Measurements from ENCODE around the gene MRPL39.

- TF ChIP-seq CTCF (IDR thresholded peaks at IDR 0.05) (no peak), POLR2A (IDR thresholded peaks at IDR 0.05) (no peak)
Observed at GRCh38 chr21:25615880-25616279, 8.6 kb upstream of the MRPL39 start.
